Stimulated activated CD8-positive, alpha-beta memory T cell treated with anti-CD3 and anti-CD28 coated beads, Interleukin-2, amount 100 ng/mL, for 48 hours (primary cell): ENCODE measurements around the gene RXFP1.
A peak's percentile ranks its signal among the peaks of the same experiment; 100 is the strongest.

Experiments used
- DNase-seq, 2 donors: peaks; one replicate each; pipeline ENCODE4 v3.0.0-alpha.2; 2020; ENCODE audit warnings: low read depth in 2 of 2

The RXFP1 gene

DNA sequence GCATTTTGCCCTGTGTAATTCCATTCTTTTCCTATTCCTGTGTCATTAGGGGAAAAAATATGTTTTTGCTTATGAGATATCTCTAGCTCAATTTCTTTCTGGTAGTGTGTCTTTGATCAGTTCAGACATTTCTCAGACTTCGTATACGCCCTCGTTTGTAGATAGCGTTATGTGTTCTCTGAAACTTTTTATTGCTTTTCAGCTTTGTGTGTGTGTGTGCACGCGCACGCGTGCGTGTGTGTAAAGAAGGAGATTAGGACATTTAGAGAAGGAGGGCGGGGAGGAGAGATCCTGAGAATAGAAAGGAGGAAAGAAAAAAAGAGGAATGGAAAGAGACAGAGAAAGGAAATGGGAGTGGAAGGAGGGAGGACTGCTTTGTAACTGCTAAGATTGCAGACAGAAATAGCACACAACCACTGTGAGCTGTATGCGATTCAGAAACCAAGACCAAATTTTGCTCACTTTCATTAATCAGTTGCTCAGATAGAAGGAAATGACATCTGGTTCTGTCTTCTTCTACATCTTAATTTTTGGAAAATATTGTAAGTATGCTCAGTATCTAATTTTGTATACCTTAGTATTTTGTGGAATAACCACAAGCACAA is at the start of gene RXFP1:
Gene RXFP1, plus strand, starts transcription at position 399 of the 605 bp plus-strand sequence. Its CDS starts 95 bp downstream, at position 494.
- DNase-seq = no peak

DNA sequence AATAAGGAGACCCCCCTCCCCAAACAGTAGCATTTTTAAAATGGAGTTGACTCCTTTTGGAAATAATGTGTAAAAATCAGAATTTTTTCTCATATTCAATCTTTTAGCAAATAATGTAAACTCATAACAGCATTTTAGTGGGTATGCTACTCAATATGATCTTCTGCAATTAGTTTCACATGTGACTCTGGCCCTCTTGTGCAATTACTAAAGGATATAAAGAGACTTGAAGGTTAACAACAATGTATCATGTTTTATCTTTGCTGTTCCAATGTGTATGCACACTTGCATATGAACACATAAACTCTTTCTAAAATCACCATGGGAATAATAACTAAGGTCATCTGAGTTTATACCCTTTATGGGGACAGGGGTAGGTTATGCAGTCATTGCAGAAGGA is 39.9 kb upstream of the RXFP1 start:
- no peak for DNase-seq

DNA sequence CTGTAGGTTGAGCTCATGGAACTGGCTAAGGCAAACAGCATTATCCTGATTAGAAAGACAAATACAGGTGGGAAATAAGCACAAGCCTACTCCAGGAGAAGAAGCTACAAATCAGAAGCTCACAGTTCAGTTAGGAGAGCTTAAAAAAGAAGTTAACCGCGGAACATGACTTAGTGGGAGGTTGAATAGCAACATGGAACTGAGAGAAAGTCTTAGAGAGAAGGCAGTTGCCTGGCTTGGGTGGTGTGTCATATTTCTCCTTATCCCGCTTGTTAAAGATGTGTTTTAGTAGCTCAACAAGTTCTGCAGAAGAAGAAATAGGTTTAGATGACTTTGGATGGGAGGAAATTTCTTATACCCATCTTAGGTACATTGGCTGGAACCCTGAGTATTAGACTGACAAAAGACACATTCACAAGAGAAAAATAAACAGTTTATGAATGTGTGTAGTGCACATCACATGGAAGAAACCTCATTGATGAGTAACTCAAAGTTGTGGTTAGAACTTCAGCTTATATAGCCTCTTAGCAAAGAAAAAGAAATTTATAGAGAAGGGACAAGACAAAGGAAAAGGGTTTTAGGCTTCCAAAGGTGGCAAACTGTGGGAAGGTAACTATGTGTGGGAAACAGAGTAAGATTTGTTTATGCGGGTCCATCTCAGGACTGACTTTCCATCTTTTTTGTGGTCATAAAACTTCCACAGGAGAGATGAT is 37.4 kb upstream of the RXFP1 start:
- DNase-seq = no peak

DNA sequence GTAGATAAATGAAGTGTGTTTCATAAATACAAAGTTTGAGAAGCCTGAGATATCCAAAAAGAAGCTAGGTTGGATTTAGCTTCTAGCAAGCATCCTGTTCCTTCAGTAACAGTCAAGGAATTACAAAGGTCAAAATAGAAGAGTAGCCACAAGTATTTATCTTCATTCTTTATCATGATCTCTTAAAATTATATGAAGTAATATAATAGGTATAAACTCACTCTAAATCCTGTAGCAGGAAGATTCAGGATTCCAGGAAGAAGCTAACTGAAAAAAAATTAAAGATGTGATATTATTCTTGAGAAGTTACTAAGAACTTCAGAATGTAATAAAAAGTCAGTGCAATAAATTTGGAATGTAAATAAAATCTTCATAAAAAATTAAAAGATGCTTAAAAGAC is 31.1 kb upstream of the RXFP1 start:
- no peak for DNase-seq

DNA sequence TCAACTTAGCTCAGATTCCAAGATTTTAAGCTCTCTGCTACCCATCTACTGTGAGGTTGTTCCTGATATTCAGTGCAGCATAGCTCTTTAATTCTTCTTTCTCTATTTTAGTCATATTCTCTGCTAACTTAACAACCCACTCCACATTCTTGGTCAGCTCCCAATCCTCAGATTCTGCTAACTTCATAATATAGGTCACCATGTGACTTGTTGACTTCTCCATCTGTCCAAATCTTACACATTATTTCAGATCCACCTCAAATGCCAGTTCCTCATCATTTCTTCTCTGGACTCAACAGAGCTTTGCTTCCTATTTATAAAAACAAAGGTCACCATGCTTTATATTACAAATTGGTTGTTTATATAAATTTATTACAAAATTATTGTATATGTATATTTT is 29.3 kb upstream of the RXFP1 start:
- no peak for DNase-seq

DNA sequence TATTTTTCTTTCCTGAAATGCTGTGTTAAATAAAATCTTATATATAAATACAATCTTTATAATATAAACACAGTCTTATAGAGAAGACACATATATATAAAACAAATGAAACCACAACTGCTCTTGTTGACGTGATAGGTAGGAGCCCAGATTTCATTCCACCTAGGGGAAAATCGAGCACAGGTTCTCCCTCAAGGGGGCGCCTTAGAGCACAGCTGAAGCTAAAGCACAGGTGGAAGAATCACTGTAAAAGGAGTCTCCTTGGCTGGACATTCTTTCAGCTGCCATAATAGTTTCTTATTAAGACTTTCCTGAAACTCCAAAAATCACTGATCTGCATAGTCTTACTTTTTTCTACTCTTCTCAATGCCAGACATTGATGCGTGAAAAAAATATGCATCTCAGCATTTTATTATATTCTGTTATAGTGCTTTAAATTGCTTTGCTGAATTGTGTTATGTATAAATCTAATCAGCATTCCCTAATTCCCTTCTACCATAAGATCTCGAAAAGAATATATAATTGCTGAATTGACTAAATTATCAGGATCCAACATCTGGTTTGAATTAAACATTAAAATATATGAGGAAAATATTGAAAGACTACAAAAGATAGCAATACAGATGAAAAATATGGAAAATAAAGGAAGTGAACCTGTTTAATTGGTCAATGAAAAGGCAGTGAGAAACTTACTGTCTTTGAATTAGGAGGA is 25.5 kb upstream of the RXFP1 start:
- peak; percentile 10 to 30 for DNase-seq

DNA sequence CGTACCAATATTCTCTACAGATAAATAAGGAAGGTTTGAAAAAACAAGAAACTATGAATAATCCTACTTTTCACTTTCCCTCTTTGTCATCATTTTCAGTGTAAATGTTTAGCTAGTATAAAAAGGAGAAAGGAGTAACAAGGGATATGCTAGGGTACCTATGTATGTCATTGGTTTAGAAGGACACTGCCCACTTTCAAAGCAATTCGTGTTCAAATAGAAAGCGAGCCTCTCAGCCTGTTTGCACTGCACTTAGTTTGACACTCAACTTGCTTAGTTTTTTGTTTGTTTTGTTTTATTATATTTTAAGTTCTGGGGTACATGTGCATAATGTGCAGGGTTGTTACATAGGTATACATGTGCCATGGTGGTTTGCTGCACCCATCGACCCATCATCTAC is 21.6 kb upstream of the RXFP1 start:
- DNase-seq = no peak

DNA sequence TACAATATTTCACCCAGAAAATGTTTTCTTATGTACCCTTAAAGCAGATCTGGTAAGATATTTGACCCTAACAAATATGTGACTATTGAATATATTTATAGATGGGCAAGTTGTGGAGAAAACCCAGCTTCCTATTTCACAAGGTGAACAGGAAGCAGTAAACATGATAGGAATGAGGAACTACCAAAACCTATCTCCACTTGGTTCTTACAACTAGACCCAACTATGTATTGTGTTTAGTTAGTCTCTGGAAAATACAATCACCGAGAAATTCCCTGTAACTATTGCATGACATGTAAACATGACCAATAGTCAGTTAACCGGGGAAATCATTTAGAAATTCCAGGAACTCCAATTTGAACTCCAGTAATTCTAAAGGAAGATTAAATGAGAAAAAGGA is 8.4 kb upstream of the RXFP1 start:
- DNase-seq = no peak

DNA sequence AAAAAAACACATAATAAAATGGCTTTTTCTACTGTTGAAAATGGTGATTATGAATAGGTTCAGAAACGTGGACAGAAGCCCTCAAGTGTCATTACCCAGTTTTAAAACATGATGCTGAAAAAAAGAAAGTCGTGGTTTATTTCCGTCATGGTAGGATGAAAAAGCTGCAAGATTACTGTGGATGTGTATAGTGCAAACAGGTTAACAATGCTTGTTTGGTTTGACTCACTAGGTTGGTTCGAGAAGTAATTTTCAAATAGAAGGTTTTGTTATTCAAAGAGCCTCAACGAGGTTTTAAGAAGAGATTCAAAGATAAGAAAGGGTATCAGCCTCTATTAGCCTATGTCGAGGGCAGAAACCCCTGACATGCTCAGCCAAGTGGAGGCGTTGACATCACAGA is 2.5 kb upstream of the RXFP1 start:
- no peak for DNase-seq

DNA sequence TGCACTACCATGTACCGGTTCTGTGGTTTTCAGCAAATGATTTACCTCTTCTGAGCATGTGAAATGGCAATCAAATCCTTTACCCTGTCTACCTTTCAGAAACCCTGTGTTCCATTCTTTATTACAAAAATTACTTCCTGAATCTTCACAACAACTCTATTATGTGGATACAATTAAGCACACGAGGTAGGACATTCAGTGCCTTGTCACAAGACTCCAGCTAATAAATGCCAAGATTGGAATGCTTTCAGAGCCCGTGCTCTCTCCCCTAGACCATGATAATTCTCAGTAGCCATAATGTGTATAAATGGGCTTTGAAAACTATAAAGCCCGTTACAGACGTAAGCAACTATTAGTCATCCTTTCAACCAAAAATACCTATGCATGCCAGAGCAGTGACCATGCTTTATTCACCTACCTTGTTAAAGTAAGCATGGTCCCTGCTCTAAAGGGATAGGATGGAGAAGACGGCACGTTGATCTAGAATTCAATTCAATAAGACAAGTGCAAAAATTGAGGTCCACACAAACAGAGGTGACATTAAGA is 2.4 kb downstream of the RXFP1 start:
- no peak for DNase-seq

DNA sequence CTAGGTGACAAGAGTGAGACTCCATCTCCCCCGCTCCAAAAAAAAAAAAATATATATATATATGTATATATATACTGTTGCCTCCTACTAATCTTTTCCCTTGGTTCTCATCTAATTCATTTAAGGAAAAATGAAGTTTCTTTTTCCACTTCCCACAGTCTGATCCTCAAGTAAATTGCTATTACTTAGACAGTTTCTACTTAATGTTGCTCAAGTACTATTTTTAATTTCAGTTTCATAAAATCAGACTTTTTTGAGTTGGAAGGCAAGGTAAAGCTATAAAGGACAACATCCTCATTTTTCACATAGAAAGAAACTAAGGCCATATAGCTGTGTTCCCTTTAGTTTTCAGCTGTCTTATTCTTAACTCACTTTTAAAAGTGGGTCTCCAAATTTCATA is 5.8 kb downstream of the RXFP1 start:
- DNase-seq = no peak

DNA sequence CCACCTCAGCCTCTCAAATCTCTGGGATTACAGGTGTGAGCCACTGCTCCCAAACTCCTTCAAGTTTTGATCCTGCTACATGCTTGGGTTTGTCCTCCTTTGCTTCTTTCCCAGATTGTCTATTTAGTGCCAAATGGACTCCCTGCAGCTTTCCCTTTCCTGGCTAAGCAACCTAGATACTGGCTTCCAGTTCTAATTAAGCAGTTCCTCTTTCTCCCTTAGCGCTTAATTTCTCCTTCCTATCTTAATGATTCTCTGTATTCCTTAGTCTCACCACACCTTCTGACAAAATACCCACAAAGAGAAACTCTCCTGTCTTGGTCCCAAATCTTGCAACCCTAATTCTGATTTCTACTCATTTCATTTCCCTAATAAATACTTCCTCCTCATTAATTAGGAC is 7.8 kb downstream of the RXFP1 start:
- DNase-seq = no peak

DNA sequence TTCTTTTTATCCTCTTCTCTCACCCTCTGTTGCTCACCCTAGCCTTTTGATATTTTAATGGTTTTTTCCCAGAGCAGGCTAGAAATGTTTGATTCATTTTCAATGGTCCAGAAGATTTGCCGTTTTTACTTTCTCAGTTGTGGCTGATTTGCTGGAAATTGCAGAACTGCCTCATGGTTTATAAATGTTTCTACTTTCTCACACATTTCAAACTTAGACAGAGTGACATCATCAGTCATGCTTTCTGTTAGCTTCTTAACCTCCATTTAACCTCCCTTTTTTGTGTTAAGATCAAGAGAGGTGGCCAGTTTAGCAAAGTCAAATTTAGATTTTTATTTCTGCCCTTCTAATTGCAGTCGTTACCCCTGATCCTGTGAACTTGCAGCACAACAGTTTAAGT is 8.7 kb downstream of the RXFP1 start:
- DNase-seq = no peak

DNA sequence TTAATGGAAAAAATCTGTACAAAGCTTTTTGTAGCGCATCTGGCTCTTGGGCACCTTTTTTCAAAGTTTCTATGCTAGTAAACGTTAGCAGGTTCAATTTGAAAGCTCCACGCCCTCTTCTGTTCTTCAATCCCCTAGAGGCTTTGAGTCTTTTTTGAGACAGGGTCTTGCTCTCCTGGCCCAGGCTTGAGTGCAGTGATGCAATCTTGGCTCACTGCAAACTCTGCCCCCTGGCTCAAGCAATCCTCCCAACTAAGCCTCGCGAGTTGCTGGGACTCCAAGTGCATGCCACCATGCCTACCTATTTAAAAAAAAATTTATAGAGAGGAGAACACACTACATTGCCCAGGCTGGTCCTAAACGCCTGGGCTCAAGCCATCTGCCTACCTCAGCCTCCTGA is 9.2 kb downstream of the RXFP1 start:
- no peak for DNase-seq

DNA sequence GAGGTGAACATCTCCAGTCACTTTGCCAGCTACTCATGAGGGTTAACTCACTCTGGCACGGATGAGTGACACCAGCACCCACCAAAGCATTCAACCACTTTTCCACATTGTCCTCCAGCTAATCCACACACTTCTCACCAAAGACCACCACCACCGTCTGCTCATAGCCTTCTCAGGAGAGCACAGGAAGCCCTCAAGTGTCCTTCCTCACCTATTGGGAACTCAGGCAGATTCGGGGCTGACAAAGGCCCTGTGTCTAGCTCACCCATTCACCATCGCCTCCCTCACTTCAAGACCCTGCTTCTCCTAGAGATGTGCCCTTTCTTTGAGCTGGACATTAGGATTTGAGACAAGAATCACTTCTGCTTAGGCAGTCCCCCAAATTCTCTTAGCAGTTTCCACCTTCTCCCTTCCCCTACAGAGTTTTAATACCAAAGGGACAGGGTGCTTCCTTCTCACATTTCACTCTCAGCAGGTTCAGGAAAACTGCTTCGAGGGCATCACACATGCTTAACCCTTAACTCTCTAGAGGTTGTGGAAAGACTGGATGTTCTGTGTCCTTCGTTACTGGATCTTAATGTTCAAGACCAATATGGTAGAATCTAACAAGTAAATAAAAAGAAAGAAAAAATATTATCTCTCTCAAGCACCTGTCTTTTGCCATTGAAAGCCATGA is 11.0 kb downstream of the RXFP1 start:
- DNase-seq = no peak

DNA sequence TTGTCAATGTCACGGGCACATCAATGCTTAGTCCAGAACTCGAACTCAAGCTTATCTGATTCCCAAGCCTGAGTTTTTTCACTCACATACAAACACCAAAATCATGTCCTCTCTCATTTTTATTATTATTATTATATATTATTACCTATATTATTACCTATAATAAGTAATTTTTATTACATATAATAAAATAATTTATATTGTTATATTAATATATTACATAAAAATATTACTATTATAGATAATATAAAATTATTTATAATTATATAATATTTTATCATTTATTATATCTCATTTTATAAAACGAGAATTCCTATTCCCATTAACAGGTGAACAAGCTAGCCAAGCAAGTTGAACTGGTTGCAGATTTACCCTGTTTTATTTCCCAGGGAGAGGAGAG is 13.0 kb downstream of the RXFP1 start:
- DNase-seq = no peak

DNA sequence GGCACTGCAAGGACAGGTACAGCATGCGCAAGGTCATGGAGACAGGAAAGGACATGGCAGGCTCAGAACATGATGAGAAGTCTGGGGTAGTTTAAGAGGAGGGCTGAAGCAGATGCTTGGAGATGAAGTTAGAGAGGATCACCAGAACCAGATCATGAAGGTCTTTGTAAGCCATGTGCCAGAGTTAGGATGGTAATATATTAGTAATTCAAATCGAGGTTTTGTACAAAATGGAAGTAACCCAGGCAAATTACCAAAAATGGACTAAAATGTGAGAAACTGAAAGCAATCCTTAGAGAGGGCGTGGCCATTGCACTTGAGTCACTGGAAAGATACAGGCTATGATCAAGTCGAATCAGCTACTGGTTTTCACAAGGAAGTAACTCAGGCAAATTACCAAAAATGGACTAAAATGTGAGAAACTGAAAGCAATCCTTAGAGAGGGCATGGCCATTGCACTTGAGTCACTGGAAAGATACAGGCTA is 13.5 kb downstream of the RXFP1 start:
- peak in 1 of 2 donors; percentile 1 for DNase-seq

DNA sequence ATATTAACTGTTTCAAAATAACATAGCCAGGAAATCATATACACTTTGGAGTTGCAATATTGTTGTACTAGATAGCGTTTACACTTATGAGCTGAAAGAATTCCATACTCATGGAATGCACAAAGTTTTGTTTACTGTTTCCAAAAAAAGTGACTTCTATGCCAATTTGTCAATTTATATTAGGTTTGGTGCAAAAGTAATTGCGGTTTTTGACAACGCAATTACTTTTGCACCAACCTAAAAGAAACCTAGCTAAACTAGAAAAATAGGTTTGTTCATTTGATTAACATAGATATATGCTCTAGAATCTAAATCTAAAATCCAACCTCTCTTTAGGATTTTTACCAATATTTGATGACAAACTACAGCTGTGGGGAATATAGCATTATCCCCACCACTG is 15.2 kb downstream of the RXFP1 start:
- DNase-seq = no peak

DNA sequence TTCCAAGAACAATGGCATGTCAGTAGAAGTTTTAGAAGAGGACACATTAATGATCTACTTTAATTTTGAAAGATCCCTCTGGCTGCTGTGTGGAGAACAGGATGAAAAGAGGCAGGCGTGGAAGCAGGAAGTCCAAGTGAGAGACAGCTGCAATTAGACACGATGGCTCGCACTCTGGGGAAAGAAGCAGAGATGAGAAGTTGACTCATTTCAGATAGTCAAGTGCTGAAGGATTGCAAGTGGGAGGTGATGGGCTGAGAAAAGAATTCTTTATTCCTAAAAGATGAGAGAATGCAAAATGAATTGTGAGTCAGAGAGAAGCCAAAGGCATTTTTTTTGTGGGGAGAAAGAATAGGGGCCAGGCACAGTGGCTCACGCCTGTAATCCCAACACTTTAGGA is 16.5 kb downstream of the RXFP1 start:
- DNase-seq = no peak

DNA sequence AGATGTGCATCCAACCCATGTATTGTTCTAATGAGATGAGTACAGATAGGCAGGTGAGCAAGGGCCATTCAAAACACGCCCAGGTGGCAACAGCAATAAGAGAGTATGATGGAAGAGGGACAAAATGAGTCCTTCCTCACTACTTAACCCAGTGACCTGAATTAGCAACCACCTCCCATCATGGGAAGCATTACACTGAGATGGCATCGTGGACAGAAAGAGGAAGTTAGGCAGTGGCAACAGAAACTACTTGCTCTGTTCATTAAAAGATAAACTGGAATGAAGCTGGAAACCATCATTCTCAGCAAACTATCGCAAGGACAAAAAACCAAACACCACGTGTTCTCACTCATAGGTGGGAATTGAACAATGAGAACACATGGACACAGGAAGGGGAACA is 17.2 kb downstream of the RXFP1 start:
- no peak for DNase-seq

DNA sequence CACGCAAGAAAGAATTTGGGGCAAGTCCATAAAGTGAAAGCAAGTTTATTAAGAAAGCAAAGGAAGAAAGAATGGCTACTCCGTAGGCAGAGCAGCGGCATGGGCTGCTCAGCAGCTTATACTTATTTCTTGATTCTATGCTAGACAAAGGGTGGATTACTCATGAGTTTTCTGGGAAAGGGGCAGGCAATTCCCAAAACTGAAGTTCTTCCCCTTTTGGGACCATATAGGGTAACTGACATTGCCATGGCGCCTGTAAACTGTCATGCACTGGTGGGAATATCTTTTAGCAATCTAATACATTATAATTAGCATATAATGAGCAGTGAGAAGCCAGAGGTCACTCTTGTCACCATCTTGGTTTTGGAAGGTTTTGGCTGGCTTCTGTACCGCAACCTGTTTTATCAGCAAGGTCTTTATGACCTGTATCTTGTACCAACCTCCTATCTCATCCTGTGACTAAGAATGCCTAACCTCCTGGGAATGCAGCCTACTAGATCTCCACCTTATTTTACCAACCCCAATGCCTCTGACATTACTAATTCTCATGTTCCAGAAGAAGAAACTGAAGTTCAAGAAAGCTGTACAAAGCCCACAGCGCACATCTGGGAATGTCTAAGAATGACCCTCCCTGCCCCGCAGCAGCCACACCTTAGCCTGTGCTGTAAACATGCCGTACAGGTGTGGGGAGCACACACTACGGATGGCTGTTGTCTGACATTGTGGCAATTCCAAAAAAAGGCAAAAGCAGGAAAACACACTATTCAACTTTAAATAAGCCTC is 18.6 kb downstream of the RXFP1 start:
- no peak for DNase-seq
